ENCODE results near the gene SYNJ2BP. TPM values are rescaled to one million over a fixed set of nuclear protein-coding genes. Genes with fewer than 3 reads are reported as not detected.
"Not testable (repeated sequence)": the region's sequence is repeated elsewhere in the genome, so short reads cannot be mapped to it uniquely, and the experiment has no call there.

SYNJ2BP gene, protein sequence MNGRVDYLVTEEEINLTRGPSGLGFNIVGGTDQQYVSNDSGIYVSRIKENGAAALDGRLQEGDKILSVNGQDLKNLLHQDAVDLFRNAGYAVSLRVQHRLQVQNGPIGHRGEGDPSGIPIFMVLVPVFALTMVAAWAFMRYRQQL
- 10 to 100 TPM; 33.7 to 35.9 TPM for total RNA-seq
- long read RNA-seq, donor 1, full-length matches to known transcripts, result 5 of 8 reads
- long read RNA-seq, donor 1, partial matches to known transcripts, result 0 of 8 reads
- long read RNA-seq, donor 1, other reads (novel, unspliced or antisense), result 3 of 8 reads
- long read RNA-seq, donor 2, full-length matches to known transcripts, result 88 of 100 reads
- long read RNA-seq, donor 2, partial matches to known transcripts, result 0 of 100 reads
- long read RNA-seq, donor 2, other reads (novel, unspliced or antisense), result 12 of 100 reads

DNA sequence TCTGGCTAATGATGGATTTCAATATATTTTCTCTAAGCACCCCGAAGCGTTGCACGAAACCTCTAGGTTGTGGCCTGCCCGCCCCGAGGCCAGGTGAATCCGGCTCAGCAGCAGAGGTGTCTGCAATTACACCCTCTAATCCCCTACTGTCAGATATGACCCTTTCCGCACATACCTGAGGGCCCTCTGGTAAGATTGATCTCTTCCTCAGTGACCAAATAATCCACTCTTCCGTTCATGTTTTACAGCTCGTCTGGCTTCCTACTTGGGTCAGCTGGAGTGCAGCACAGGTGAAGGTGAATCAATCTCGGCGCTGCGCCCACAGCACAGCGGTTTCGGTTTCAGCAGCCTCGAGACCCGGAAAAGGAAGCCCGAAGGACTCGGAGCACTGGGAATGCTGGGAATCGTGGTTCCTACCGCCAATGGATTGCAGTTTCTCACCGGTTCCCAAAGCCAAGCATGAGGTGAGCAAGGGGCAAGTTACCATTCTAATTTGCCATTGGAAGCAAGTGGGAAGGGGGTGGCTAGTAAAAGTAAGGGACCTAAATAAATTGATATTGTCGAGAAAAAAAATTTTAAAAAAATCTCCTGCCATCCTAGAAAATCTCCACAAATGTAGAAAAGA lies at the start of gene SYNJ2BP:
Gene SYNJ2BP (minus strand): TSS at position 366 of the 625 bp plus-strand sequence. CDS start 127 bp downstream, at position 239.
- intact Hi-C loops (cut with DNase I), result no loop called here
- DNase-seq (ENCODE audit: low spot score), result no peak

DNA sequence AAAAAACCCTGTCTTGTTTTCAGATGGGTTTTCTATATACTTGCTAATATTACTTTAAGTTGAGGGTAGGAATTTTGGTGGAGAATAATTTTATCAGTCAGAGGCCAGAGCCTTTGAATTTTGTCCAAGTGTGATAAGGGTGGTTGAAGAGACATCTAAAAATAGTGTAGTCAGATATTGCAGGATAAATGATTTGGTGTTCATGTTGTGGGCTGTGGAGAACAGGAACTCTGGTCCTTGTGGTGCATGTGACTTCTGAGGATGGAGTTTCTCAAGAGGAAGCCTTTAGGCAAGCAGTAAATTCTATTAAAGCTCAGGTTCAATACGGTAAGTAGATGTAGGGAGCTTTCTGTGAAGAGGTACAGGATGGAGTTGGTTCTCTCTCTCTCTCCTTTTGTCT lies 37.8 kb upstream of the SYNJ2BP start:
- intact Hi-C loops (cut with DNase I), result no loop called here
- DNase-seq (ENCODE audit: low spot score), result no peak

DNA sequence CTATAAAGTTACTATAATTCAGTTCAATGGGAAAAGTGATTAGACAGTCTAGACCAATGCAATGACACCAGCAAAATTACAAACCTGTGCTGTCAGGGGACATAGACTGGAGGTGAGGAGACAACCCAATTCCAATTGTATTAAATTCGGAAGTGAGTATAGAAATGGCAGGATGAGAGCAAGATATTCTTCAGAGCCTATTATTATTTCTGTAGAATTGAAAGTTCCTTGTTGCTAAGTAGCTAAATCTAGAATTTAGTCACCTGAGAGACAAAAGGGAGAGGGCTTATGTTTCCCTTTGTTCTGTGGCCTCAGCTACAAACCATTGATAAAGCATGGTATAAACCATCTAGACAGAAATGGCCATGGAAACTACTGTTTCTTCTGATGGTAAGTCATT lies 35.0 kb upstream of the SYNJ2BP start, which contains the start of gene ADAM21:
Gene ADAM21 (plus strand): TSS at position 301 of the 400 bp plus-strand sequence. CDS start 5,326 bp downstream, outside the sequence.
- DNase-seq (ENCODE audit: low spot score), result no peak
- intact Hi-C loops (cut with DNase I), result no loop called here

DNA sequence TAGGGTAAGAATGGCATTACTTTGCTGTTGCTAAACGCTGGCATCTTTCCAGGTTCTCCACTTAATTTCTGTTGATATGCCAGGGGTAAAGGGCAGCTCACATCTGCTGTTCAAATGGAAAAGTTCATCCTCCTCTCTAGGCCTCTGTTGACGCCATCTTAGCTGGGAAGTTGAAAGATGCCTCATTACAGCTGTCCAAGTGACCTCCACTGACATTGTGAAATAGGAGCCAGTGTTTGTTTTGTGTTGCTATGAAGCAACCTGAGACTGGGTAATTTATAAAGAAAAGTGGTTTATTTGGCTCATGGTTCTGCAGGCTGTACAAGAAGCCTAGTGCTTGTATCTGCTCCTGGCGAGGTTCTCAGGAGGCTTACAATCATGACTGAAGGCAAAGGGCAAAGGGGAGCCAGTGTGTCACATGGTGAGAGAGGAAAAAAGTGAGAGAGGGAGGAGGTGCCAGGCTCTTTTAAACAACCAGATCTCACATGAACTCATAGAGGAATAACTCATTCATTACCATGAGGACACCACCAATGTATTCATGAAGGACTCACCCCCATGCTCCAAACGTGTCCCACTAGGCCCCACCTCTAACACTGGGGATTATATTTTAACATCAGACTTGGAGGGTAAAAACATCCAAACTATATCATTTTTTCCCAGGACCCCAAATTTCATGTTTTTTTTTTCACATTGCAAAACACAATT lies 31.9 kb upstream of the SYNJ2BP start:
- DNase-seq (ENCODE audit: low spot score), result no peak

DNA sequence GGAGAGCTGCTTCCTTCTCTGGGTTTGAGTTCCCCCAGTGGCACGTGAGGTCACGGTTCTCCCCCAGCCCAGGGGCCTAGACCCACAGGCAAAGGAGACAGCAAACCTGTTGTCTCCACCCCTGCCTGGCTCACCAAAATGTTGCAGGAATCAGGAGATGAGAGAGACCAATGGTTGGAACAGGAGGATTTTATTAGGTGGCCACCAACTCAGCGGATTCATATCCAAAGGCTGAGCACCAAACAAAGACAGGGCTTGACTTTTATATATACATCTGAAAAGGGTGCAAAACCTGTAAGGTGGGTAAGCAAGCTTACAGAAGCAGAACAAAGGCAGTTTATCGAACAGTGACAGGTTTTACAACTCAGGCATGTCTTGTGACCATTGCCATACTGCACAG lies 25.9 kb upstream of the SYNJ2BP start:
- intact Hi-C loops (cut with DNase I), result no loop called here
- DNase-seq (ENCODE audit: low spot score), result no peak

More for the DNA sequence above, 31.9 kb upstream of the SYNJ2BP start:
- intact Hi-C loops (cut with DNase I), result no loop called here

DNA sequence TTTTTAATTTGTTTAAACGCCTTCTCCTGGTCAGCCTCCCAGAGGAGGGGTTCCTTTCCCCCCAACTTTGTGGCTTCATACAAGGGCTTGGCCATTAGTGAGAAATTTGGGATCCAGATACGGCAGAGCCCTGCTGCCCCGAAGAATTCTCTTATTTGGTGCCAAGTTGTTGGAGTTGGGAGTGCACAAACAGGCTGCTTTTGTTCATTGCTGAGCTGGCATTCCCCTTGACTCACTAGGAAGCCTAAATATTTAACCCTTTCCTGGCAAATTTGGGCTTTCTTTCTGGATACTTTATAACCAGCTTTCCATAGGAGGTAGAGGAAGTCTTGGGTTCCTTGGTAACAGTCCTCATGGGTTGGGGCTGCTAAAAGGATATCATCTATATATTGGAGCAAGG lies 24.8 kb upstream of the SYNJ2BP start:
- no peak for DNase-seq (ENCODE audit: low spot score)
- intact Hi-C loops (cut with DNase I), result no loop called here

DNA sequence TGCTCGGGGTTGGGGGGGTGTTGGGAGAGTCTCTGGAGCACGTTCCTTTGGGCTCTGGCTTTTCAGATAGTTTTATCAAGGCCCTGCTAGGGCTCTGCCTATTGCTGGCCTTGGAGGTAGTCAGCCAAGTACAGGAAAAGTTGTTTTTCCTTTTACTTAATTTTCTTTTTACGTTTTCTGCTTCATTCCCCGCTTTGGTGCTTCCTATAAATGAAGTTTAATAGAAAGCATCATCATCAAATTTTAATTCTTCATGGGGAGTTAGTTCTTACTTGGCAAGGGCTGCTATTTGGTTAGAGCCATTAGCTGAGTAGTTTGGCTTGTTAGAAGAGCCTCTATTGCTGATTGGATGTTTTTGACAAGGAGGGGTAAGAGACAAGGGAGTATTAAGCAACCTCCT lies 20.0 kb upstream of the SYNJ2BP start:
- no peak for DNase-seq (ENCODE audit: low spot score)

DNA sequence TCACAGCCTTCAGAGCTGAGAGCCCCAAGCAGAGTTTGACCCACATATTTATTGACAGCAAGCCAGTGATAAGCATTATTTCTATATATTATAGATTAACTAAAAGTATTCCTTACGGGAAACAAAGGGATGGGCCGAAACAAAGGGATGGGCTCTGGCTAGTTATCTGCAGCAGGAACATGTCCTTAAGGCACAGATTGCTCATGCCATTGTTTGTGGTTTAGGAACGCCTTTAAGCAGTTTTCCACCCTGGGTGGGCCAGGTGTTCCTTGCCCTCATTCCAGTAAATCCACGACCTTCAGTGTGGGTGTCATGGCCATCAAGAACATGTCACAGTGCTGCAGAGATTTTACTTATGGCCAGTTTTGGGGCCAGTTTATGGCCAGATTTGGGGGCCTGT lies 9.7 kb upstream of the SYNJ2BP start:
- intact Hi-C loops (cut with DNase I); DNase-seq (ENCODE audit: low spot score): not testable (repeated sequence)

More for the DNA sequence above, 20.0 kb upstream of the SYNJ2BP start:
- intact Hi-C loops (cut with DNase I), result no loop called here

DNA sequence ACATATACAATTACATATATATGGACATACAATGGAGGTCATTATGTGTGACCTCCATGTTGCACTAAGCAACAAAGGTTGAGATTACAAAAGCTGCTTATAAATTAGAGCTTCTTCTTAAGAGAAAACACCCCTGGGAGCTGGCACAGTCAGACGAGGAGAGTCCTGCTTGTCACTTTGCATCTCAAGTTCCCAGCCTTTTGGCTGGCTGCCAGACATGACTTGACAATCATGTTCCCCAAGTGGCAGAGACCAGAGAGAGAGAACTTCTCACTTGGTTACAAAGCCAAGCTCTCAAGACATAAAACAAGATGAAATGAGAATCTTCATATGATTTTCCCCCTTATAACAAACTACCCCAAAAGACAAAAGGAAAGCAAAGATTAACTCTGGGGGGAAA lies 8.5 kb upstream of the SYNJ2BP start:
- intact Hi-C loops (cut with DNase I), result no loop called here
- DNase-seq (ENCODE audit: low spot score), result no peak

DNA sequence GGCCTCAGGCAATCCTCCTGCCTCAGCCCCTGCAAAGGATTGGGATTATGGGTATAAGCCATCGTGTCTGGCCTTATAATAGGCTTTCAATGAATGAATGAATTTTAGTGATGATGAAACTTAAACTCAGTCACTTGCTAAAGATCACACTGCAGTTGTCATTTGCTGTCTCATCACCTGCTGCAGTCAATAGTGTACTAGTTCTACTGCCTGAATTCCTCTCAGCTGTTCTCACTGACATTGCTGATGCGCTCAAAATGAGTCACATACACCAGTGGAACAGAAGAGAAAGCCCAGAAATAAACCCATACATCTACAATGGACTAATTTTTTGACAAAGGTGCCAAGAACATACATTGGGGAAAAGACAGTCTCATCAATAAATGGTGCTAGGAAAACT lies 5.6 kb upstream of the SYNJ2BP start:
- DNase-seq (ENCODE audit: low spot score), result no peak
- intact Hi-C loops (cut with DNase I), result no loop called here

DNA sequence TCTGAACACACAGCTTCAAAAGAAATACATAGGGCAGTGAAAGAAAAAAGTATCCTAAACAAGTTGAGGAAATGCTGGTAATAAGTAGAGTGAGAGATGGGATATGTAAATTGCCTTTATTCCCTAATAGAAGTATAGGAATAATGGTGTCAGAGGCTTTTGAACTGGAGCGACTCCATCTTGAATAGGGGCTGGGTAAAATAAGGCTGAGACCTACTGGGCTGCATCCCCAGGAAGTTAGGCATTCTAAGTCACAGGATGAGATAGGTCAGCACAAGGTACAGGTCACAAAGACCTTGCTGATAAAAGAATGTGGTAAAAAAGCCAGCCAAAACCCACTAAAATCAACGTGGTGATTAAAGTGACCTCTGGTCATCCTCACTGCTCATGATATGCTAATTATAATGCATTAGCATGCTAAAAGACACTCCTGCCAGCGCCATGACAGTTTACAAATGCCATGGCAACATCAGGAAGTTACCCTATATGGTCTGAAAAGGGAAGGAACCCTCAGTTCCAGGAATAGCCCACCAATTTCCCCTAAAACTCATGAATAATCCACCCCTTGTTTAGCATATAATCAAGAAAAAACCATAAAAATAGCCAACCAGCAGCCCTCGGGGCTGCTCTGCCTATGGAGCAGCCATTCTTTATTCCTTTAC lies 2.5 kb upstream of the SYNJ2BP start:
- DNase-seq (ENCODE audit: low spot score); intact Hi-C loops (cut with DNase I): not testable (repeated sequence)

DNA sequence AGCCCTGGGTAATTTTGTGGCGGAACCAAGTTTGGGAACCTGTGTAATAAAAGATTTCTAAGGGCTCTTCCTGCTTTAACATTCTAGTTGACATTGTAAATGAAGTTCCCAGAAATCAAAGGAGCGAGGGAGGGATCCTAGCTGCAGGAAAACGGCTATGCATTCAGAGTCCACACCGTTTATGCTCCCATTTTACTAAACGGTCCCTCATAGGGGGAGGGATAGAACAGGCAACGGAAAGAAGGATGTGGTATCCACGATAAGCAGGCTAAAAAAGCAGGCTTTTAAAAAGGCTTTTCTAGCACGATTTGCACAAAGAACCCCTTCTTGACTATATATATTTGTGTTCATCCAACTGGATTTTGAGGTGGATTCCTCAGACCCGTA lies 559 bp downstream of the SYNJ2BP start:
- no peak for DNase-seq (ENCODE audit: low spot score)

DNA sequence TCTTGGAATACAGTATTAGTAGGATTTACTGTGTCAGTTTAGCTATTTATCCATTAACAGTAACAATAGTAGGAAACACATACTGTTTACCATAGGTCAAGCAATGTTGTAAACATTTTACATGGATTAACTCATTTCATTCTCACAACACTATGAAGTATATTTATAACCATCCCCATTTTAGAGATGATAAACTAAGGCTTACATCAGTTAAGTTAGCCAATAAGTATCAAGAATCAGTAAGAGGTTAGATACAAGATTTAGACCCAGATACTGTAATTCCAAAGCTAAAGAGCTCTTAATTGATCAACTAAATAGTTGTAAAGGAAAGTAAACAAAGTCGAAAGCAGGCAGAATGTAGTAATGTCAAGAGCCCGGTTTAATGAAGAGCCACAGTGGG lies 1.1 kb downstream of the SYNJ2BP start:
- no peak for DNase-seq (ENCODE audit: low spot score)
- intact Hi-C loops (cut with DNase I), result no loop called here

More for the DNA sequence above, 559 bp downstream of the SYNJ2BP start:
- intact Hi-C loops (cut with DNase I), result no loop called here

DNA sequence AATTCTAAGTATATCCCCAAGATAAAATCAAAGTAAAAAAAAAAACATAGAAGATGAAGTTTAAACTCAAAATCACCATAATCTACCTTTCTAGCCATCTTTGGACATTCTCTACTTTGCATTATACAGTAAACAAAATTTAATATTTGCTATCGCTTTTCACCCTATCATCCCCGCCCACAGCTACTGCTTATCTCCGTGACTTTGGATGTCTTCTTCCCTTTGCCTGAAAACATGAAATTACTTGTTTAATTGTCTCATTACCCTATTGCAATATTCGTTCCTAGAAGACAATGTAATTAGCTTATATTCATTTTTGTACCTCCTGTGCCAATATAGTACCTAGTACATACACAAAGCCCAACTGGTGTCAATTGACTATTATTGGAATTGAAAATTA lies 9.3 kb downstream of the SYNJ2BP start:
- DNase-seq (ENCODE audit: low spot score), result no peak
- intact Hi-C loops (cut with DNase I), result no loop called here

DNA sequence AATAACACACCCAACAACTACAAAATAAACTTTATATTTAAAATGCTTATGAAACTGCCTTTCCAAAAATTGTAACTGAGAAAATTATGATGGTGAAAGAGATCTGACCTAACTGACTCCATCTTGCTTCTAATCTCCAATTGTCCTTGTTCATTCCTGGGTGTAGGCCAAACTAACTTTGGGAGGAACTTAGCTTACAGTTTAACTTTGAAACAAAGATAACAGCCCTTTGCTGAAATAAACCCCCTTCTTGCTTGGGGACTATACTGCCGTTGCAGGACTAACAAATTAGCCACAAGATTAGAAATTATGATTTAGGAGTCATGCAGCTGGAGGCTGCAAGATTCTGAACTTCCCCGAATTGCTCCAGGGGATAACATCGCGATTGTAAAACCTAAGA lies 10.7 kb downstream of the SYNJ2BP start:
- DNase-seq (ENCODE audit: low spot score); intact Hi-C loops (cut with DNase I): not testable (repeated sequence)

DNA sequence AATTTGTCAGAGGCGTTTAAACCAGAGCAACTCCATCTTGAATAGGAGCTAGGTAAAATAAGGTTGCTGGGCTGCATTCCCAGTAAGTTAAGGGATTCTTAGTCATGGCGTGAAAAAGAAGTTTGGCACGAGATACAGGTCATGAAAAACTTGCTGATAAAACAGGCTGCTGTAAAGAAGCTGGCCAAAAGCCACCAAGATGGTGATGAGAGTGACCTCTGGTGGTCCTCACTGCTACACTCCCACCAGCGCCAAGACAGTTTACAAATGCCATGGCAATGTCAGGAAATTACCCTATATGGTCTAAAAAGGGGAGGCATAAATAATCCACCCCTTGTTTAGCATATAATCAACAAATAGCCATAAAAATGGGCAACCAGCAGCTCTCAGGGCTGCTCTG lies 13.6 kb downstream of the SYNJ2BP start:
- intact Hi-C loops (cut with DNase I); DNase-seq (ENCODE audit: low spot score): not testable (repeated sequence)

DNA sequence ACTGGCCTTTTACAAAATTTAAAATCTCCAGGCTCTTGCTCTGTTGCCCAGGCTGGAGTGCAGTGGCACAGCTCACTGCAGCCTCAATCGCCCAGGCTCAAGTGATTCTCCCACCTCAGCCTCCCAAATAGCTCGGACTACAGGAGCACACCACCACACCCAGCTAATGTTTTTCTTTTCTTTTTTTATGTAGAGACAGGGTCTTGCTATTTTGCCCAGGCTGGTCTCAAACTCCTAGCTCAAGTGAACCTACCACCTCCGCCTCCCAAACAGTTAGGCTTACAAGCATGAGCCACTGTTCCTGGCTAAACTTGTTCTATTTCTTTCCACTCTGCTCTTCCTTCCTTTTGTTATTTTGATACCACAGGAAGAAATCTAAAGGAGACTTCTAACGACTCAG lies 15.2 kb downstream of the SYNJ2BP start:
- no peak for DNase-seq (ENCODE audit: low spot score)
- intact Hi-C loops (cut with DNase I), result no loop called here

DNA sequence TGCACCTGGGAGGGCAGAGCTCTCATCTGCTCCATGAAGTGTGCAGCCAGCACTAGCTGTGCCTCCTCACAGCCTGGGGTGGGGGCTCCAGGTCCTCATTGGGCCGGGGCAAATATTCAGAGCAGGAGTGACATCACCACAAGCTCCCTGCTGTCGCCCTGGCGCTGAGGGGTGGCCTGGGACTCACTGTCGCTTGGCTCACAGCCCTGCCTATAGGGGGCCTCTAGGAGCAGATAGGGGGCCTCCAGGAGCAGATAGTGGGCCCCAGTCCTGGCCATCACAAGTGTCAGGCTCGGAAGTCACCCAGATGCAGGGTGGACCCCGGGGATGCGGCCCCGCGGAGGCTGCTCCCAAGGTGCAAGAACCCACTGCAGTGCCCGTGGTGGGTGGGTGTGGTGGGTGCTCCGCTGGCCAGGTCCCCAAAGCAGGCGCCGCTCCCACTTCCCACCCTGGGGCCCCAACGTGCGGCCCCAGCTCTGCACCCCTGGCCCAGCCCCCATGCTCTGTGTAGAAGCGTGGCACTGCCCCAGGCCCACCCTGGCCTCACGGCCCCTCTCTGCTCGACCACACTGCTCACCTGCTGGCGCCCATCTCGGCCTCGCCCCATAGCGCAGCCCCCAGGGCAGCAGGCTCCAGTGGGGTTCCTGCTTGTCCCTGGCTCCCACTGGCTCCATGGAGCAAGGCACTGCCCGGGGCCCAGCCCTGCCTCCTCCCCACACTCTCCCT lies 18.0 kb downstream of the SYNJ2BP start:
- intact Hi-C loops (cut with DNase I), result no loop called here
- no peak for DNase-seq (ENCODE audit: low spot score)

DNA sequence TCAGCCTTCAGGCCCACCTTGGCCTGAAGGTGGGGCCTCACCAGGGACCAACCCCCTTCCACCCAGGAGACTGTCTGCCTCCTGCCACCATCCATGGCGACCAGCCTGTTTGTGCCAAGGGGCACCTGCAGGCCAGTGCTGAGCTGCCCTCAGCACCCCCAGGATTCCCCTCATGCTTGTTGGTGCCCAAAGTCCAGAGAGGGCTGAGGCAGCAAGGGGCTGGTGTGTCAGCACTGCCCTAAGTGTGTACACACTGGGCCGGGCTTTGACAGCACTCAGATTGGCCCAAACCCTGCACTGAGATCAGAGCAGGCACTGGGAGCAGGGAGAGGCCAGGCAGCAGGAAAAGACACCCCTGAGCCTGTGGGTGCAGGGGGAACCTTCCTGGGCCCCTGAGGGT lies 18.6 kb downstream of the SYNJ2BP start:
- DNase-seq (ENCODE audit: low spot score), result no peak
- intact Hi-C loops (cut with DNase I), result no loop called here
